ENCODE measurements around the gene CMSS1.

Gene CMSS1

GRCh38 chr3:99901200-99901926 lies 83.7 kb downstream of the CMSS1 start:
- DNase-seq (ENCODE audit: low read depth, low spot score): no peak

DNA sequence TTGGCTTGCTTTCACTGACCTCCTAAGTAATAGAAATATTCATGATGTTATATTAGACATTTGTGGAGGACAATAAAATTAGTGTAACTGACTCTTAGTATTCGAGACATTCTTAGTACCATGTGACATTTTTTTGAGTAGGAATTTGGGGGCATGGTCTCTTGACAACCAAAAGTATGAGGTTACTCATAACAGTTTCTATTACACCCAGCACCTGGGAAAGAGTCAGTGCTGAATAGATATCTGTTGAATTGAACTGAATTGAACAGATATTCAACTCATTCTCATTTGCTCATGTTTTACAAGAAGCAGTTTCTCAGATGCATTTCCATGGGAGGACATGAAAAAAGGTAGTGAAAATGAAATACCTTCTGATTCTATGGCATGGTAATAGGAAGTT lies 84.4 kb downstream of the CMSS1 start:
- DNase-seq (ENCODE audit: low read depth, low spot score): no peak

GRCh38 chr3:99903869-99904268 lies 86.2 kb downstream of the CMSS1 start:
- no peak for DNase-seq (ENCODE audit: low read depth, low spot score)

DNA sequence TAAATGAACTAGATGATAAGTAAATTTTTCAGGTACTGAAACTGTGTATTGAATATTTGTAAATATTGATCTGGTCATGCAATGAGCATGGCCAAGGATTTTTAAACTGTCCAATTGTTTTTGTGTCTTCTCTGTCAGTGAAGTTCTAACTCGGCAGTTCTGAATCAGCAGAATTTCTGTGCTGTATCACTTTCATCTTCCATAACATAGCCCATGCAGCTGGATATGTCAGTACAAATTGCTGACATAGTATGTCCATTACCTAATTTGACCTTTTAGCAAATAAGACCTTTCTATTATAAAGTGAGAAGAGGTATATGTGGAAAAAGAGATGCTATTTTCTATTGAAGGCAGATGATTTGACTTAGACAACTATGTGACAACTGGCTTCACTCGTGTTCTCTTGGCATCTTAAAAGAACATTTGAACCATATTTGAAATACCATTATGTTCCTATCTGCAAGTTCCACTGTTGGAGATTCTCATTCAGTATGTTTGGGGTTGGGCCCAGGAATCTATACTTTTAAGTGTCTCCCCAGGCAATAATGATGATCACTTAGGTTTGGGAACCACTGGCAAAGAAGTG lies 90.4 kb downstream of the CMSS1 start:
- no peak for DNase-seq (ENCODE audit: low read depth, low spot score)

GRCh38 chr3:99909714-99910495 lies 92.2 kb downstream of the CMSS1 start:
- no peak for DNase-seq (ENCODE audit: low read depth, low spot score)

- no peak for DNase-seq (ENCODE audit: low read depth, low spot score)
These were observed 93.2 kb downstream of the CMSS1 start for GRCh38 chr3:99910752-99911290.

GRCh38 chr3:99911433-99911832 lies 93.8 kb downstream of the CMSS1 start:
- DNase-seq (ENCODE audit: low read depth, low spot score): no peak

GRCh38 chr3:99915906-99916432 lies 98.3 kb downstream of the CMSS1 start:
- no peak for DNase-seq (ENCODE audit: low read depth, low spot score)

- DNase-seq (ENCODE audit: low read depth, low spot score): no peak
These were observed 101.1 kb downstream of the CMSS1 start for GRCh38 chr3:99918715-99919114.

- no peak for DNase-seq (ENCODE audit: low read depth, low spot score)
These were observed 102.0 kb downstream of the CMSS1 start for GRCh38 chr3:99919694-99920093.

- DNase-seq (ENCODE audit: low read depth, low spot score): no peak
These were observed 103.1 kb downstream of the CMSS1 start for GRCh38 chr3:99920481-99921376.

DNA sequence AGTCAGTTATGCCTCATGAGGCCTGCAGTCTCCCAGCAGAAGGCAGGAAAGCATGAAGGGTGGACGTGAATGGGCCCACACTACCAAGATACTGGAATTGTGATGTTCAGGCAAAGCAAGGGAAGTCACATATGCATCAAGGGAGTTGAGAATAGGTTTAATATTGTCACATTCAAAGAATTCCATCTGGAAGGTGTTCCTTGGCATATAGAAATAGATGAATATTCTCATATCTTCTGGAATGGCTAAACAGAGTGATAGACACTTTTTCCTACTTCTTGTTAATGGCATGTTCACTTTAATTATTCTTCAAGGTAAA lies 103.7 kb downstream of the CMSS1 start:
- DNase-seq (ENCODE audit: low read depth, low spot score): no peak

DNA sequence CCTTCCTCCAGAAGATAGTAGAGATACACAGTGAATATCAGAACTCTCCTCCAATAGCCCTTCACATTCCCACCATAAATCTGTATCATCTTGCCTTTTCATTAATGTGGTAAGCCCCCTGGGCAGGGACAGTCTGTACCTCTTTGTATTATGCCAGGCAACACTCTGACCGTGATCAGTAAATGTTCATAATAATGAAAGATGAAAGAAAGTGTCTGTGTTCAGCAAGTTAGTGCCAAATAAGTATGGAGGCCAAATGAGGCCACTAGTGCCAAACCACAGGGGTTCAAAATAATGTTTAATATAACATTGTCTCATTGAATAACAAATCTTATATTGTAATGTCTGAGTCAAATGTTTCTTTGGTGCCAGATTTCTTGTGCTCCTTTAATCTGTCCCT lies 104.3 kb downstream of the CMSS1 start:
- no peak for DNase-seq (ENCODE audit: low read depth, low spot score)

- DNase-seq (ENCODE audit: low read depth, low spot score): no peak
These were observed 106.2 kb downstream of the CMSS1 start for GRCh38 chr3:99923873-99924272.

- DNase-seq (ENCODE audit: low read depth, low spot score): no peak
These were observed 108.0 kb downstream of the CMSS1 start for GRCh38 chr3:99925584-99926230.

DNA sequence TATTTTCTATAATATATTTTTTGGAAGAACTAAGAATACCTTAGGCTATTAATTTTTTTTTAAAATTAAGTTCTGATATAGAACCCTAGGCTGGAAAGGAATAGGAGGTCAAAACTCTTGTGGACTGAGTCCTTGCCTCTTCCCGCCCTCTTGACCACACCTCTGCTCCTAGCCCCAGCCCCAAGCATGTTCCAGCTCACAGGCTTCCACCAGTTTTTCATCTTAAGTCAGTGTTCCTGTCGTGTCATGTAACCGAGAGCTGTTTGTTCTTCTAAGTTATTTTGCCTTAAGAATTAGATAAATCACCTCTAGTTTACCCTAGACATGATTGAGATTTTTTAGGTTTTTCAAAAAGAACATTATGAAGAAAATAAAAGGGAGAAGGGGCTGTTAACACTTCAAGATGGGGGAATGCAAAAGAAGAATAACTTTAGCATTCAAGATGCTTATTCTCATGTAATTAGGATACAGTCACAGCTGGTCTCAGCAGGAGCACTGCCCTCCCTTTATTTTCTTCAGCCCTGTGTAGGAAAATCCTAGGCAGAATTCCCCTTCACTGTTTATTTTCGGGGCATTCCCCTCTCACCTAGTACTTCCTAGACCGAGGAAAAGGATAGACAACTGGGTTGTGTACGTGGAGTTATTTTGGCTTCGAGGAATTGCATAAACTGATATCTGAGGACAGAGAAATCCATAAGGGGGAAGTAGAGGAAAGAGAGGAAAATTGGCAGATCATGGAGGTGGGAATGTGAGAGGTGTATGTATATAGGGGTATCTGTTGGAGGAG lies 110.2 kb downstream of the CMSS1 start:
- no peak for DNase-seq (ENCODE audit: low read depth, low spot score)

GRCh38 chr3:99928771-99929744 lies 111.4 kb downstream of the CMSS1 start:
- DNase-seq (ENCODE audit: low read depth, low spot score): no peak

GRCh38 chr3:99929745-99930139 lies 112.1 kb downstream of the CMSS1 start:
- no peak for DNase-seq (ENCODE audit: low read depth, low spot score)

- DNase-seq (ENCODE audit: low read depth, low spot score): no peak
These were observed 113.4 kb downstream of the CMSS1 start for GRCh38 chr3:99931059-99931458.

Measured in iPS DF 19.7 (cell line).